Adrenal gland (tissue), 12 donors: ENCODE data around the gene SERPINB7. TPM values are rescaled to one million over a fixed set of nuclear protein-coding genes. Genes with fewer than 3 reads are reported as not detected.

Source experiments
- DNase-seq, 7 donors: peaks; one replicate each; pipeline ENCODE4 v3.0.0-alpha.2; 2019 to 2020
- H3K27ac ChIP-seq, 5 donors: fragments of 200-600 bp; sonication (generic) in 4 of 5; 1 replicate in 3 of 5; 2 replicates in 2 of 5; pipeline versions ENCODE4 v1.5.1 to v1.8.0; 2016 to 2020; ENCODE audit warnings: mild to moderate bottlenecking in 1 of 5
- H3K27me3 ChIP-seq: fragments of 200-600 bp; 2 replicates; pipeline ENCODE4 v1.8.0; 2021
- H3K36me3 ChIP-seq, 2 donors: fragments of 200-600 bp; replicated peaks in 1 of 2; 1 replicate in 1 of 2; 2 replicates in 1 of 2; pipeline versions ENCODE4 v1.5.1 to v1.8.0; 2018 to 2022
- H3K4me1 ChIP-seq, 2 donors: fragments of 200-600 bp; replicated peaks in 1 of 2; 1 replicate in 1 of 2; 2 replicates in 1 of 2; pipeline versions ENCODE4 v1.5.1 to v1.8.0; 2018 to 2021
- H3K4me3 ChIP-seq, 4 donors: fragments of 200-600 bp; sonication (generic) in 3 of 4; one replicate each; pipeline ENCODE4 v1.5.1; 2016 to 2018
- H3K9me3 ChIP-seq, 3 donors: fragments of 200-600 bp; sonication (generic) in 1 of 3; replicated peaks in 1 of 3; 1 replicate in 2 of 3; 2 replicates in 1 of 3; pipeline versions ENCODE4 v1.5.1 to v1.8.0; 2016 to 2021
- CTCF ChIP-seq, 6 experiments: fragments of 450-650 bp in 4 of 6; fragments of 200-600 bp in 2 of 6; sonication (generic) in 1 of 6; IDR thresholded peaks; 1 replicate in 5 of 6; 2 replicates in 1 of 6; pipeline versions ENCODE4 v1.5.1 to v1.8.0; 2016 to 2021; ENCODE audit warnings: antibody characterized with exemption in 6 of 6, mild to moderate bottlenecking in 2 of 6, moderate library complexity in 1 of 6
- POLR2A ChIP-seq, 2 donors: fragments of 450-650 bp; IDR thresholded peaks; one replicate each; pipeline ENCODE4 v1.6.1; 2017; ENCODE audit warnings: antibody characterized with exemption in 2 of 2, mild to moderate bottlenecking in 2 of 2, moderate library complexity in 1 of 2
- WGBS, 4 donors: extraction: QIAGEN DNeasy Blood & Tissue Kit in 2 of 4; methylation state at CpG; one replicate each; pipeline versions ENCODE4 v1.1.5 to v1.1.7; 2013 to 2017; 5-methylcytosine and 5-hydroxymethylcytosine counted together
- intact Hi-C, 2 donors: fragments of 100-400 bp; cut with DNase I; formaldehyde crosslinking; loops; one replicate each; pipeline versions ENCODE4 v1.14.1 to v1.15.0; 2022 to 2023
- polyA plus RNA-seq, 3 donors: library from polyadenylated mRNA; stranded (reverse); fragments of 200-250 nt in 2 of 3; fragments of 350-450 nt in 1 of 3; fragmentation: Illumina TruSeq in 1 of 3; extraction: RNeasy Lipid Tissue Mini Kit (QIAGEN cat#74804) in 1 of 3; gene quantifications; one replicate each; pipeline ENCODE4 v1.2.3, GENCODE V29; 2013 to 2014
- total RNA-seq, 9 donors: library from RNA; depleted of rRNA in 4 of 9; stranded (reverse); fragments of >200 nt in 4 of 9; fragments of 120-200 nt in 1 of 9; fragmentation: NEBNext Ultra II Directional in 1 of 9; extraction: Animal tissue kit (Norgen Biotek cat#: 25700) in 1 of 9; gene quantifications; one replicate each; pipeline versions ENCODE4 v1.1.0 to v1.2.4, GENCODE V29; 2013 to 2023
- donor health status: healthy with polysubstance abuse.
- donor health status: Bipolar disorder and iron deficiency.
- donor health status: DM: yes; HTN: yes; CAD: no.
- donor health status: DM: no; HTN: no; CAD: no.
- donor health status: DM: no; HTN: no; CAD: no.
- donor health status: DM: yes; HTN: yes; CAD: no.

Gene SERPINB7
- total and polyA plus RNA-seq, 12 donors: 0.11 TPM; not detected in 11

GRCh38 chr18:63787673-63788072 is 12.5 kb downstream of the SERPINB7 start:
- intact Hi-C loops: no loop called here
- no peak overlapping the region for H3K27ac ChIP-seq
- no peaks in the 10 kb centered on the region for H3K36me3 ChIP-seq
- WGBS, 4 donors: 77 to 89% (median 87%) methylated on average over 4 of the region's 4 CpGs
- TF ChIP-seq CTCF (IDR thresholded peaks at IDR 0.05): no peak
- TF ChIP-seq POLR2A (IDR thresholded peaks at IDR 0.05): no peak
- H3K27me3 ChIP-seq: no peaks in the 10 kb centered on the region
- no peak for DNase-seq
- H3K9me3 ChIP-seq: no peaks in the 10 kb centered on the region
- no peaks in the 10 kb centered on the region for H3K4me1 ChIP-seq
- H3K4me3 ChIP-seq: no peak overlapping the region

- no peak for TF ChIP-seq POLR2A (IDR thresholded peaks at IDR 0.05)
- Histone ChIP-seq H3K36me3 (no peaks in the 10 kb centered on the region), H3K27me3 (no peaks in the 10 kb centered on the region), H3K4me1 (no peaks in the 10 kb centered on the region), H3K9me3 (no peaks in the 10 kb centered on the region), H3K27ac (no peak overlapping the region), H3K4me3 (no peak overlapping the region)
- 70 to 81% (median 73%) methylated on average over 3 of the region's 3 CpGs for WGBS, 4 donors
- intact Hi-C loops: no loop called here
- DNase-seq: no peak
Observed at GRCh38 chr18:63788447-63789096, 13.4 kb downstream of the SERPINB7 start.

DNA sequence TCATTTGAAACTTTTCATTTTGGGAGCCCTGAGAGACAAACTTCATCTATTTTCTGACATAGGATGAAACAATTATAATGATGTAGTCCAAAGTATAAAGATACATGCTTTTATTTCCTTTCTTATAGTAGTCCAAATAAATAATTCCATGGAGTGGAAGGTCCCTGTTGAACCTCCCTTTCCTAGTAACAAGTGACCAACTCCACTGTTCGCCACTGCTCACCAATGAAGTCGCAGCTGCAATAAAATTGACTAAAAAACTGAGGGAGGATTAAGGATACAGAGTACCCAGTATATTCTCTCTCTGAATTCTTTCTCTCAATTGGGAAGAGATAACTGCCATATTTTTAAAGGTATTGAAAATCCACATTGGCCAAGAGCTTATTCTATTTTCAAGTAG is 14.1 kb downstream of the SERPINB7 start:
- H3K36me3 ChIP-seq: no peaks in the 10 kb centered on the region
- no peak overlapping the region for H3K4me3 ChIP-seq
- DNase-seq: no peak
- no peak overlapping the region for H3K27ac ChIP-seq
- WGBS, 4 donors: 88 to 94% (median 90%) methylated on average over 2 of the region's 2 CpGs
- H3K9me3 ChIP-seq: no peaks in the 10 kb centered on the region
- TF ChIP-seq POLR2A (IDR thresholded peaks at IDR 0.05) (no peak), CTCF (IDR thresholded peaks at IDR 0.05) (no peak)
- no peaks in the 10 kb centered on the region for H3K27me3 ChIP-seq
- H3K4me1 ChIP-seq: no peaks in the 10 kb centered on the region
- intact Hi-C loops: no loop called here

- Histone ChIP-seq H3K9me3 (no peaks in the 10 kb centered on the region), H3K27me3 (no peaks in the 10 kb centered on the region), H3K36me3 (no peaks in the 10 kb centered on the region), H3K27ac (no peak overlapping the region), H3K4me3 (no peak overlapping the region), H3K4me1 (no peaks in the 10 kb centered on the region)
- 81 to 89% (median 85%) methylated on average over 4 of the region's 4 CpGs for WGBS, 4 donors
- DNase-seq: no peak
- intact Hi-C loops: no loop called here
- TF ChIP-seq POLR2A (IDR thresholded peaks at IDR 0.05) (no peak), CTCF (IDR thresholded peaks at IDR 0.05) (no peak)
Observed at GRCh38 chr18:63795606-63796005, 20.4 kb downstream of the SERPINB7 start.

DNA sequence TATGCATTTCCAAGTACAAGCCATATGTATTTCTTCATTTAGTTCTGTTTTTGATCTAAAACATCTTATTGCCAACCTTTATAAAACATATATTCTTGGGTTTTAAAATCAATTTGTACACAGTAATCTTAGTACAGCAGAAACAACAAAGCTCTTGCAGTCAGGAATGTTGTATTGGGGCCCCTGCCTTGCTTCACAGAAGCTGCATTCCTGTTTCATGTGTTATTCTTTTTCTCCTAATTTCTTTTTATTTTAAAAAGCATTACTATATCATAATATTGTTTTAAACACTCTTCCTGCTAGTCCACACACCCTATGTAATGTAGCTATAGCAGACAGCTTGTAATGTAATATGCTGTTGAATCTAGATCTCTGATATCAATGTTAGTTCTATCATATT is 24.0 kb downstream of the SERPINB7 start:
- H3K9me3 ChIP-seq: no peaks in the 10 kb centered on the region
- H3K4me3 ChIP-seq: no peak overlapping the region
- intact Hi-C loops: no loop called here
- H3K27ac ChIP-seq: no peak overlapping the region
- DNase-seq: no peak
- H3K4me1 ChIP-seq: no peaks in the 10 kb centered on the region
- no peak for TF ChIP-seq CTCF (IDR thresholded peaks at IDR 0.05)
- no peaks in the 10 kb centered on the region for H3K27me3 ChIP-seq
- H3K36me3 ChIP-seq: no peaks in the 10 kb centered on the region
